ENCODE measurements around the gene ATXN1.

DNA sequence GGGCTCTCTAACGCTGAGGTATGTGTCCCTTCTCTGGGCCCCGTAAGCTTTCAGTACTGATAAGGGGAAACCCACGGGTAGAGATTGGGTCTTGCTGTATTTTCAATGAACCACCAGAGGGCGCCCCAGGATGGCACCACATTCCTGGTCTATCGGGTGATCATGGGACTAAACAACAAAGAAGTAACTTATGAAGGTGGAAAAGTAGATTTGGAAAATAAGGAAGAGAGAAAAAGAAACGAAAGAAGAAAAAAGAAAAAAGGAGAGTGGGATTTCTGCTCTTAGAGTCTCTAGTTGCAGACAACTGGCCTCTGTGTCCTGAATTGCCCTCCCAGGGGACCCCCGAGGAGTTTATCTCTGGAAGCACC, 429.1 kb downstream of the ATXN1 start:
- TF ChIP-seq TOX (CRISPR knock-in tag; IDR thresholded peaks at IDR 0.05; ENCODE audit: borderline replicate concordance), result no peak
- no peak for TF ChIP-seq PATZ1 (CRISPR knock-in tag; IDR thresholded peaks at IDR 0.05; ENCODE audit: borderline replicate concordance)
- no peak for TF ChIP-seq ARNTL (CRISPR knock-in tag; IDR thresholded peaks at IDR 0.05; ENCODE audit: borderline replicate concordance, low read depth)
- TF ChIP-seq ZFP30 (CRISPR knock-in tag; IDR thresholded peaks at IDR 0.05), result no peak
- TF ChIP-seq ESRRG (CRISPR knock-in tag; IDR thresholded peaks at IDR 0.05), result no peak
- no peak for TF ChIP-seq ZNF565 (CRISPR knock-in tag; conservative IDR thresholded peaks at IDR 0.05; ENCODE audit: low read depth)
- TF ChIP-seq OSR1 (CRISPR knock-in tag; IDR thresholded peaks at IDR 0.05), result no peak
- TF ChIP-seq TSHZ2 (CRISPR knock-in tag; IDR thresholded peaks at IDR 0.05), result no peak
- no peak for TF ChIP-seq ZFP3 (CRISPR knock-in tag; IDR thresholded peaks at IDR 0.05)
- TF ChIP-seq, protein P1, sequence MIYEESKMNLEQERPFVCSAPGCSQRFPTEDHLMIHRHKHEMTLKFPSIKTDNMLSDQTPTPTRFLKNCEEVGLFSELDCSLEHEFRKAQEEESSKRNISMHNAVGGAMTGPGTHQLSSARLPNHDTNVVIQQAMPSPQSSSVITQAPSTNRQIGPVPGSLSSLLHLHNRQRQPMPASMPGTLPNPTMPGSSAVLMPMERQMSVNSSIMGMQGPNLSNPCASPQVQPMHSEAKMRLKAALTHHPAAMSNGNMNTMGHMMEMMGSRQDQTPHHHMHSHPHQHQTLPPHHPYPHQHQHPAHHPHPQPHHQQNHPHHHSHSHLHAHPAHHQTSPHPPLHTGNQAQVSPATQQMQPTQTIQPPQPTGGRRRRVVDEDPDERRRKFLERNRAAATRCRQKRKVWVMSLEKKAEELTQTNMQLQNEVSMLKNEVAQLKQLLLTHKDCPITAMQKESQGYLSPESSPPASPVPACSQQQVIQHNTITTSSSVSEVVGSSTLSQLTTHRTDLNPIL (CRISPR knock-in tag; IDR thresholded peaks at IDR 0.05; ENCODE audit: low read depth), result no peak
- TF ChIP-seq RARB (CRISPR knock-in tag; IDR thresholded peaks at IDR 0.05), result no peak
- TF ChIP-seq SNAI2 (CRISPR knock-in tag; IDR thresholded peaks at IDR 0.05), result no peak
- TF ChIP-seq ZC3H10 (CRISPR knock-in tag; IDR thresholded peaks at IDR 0.05), result no peak
- TF ChIP-seq ZNF8 (CRISPR knock-in tag; IDR thresholded peaks at IDR 0.05), result no peak
